ENCODE measurements around the gene SRL.

GRCh38 chr16:4232541-4233386 lies 9.1 kb downstream of the SRL start:
- TF ChIP-seq CTCF (IDR thresholded peaks at IDR 0.05) (no peak), POLR2A (IDR thresholded peaks at IDR 0.05) (no peak), POLR2AphosphoS5 (IDR thresholded peaks at IDR 0.05) (peak; percentile 8)

All from prostate gland (tissue), 2 donors.